AG04449 (cell line): ENCODE data around the gene CASP6.

Experiments
- CTCF ChIA-PET: fragments of 350-600 bp; formaldehyde crosslinking; extraction: SDS; loops from one replicate; lab custom pipeline; 2021; ENCODE audit warnings: antibody characterized with exemption; lab: Yijun Ruan, JAX
- POLR2A ChIA-PET: fragments of 400-600, 350-600 bp; formaldehyde crosslinking; extraction: SDS; loops from one replicate; lab custom pipeline; 2020; ENCODE audit warnings: antibody characterized with exemption, inconsistent platforms; lab: Yijun Ruan, JAX
- DNase-seq: peaks from one replicate; pipeline ENCODE4 v3.0.0-alpha.2; 2010; ENCODE audit warnings: low read depth, low spot score
- H3K4me3 ChIP-seq: 2 replicates; pipeline ENCODE4 v1.5.1; 2011; ENCODE audit warnings: low read depth, mild to moderate bottlenecking, control low read depth, low read length
- CTCF ChIP-seq: IDR thresholded peaks from one replicate; pipeline ENCODE4 v1.5.1; 2011; ENCODE audit warnings: mild to moderate bottlenecking, moderate library complexity, low read length, control low read depth, inconsistent platforms; ENCODE audit not compliant: insufficient read depth; ENCODE audit errors: missing control alignments

The CASP6 gene

GRCh38 chr4:109730619-109731545 is 27.6 kb upstream of the CASP6 start:
- H3K4me3 ChIP-seq = peak overlapping the region; percentile 89
- peak; percentile 4 for TF ChIP-seq CTCF
- CTCF ChIA-PET = interaction anchor here (1.4 to 1.6 kb wide), 3 partner anchors 28 to 298 kb away, joined by 3 to 6 read pairs (median 5); partner anchors contain the start of gene SEC24B
- POLR2A ChIA-PET = no interaction called here
- no peak for DNase-seq

- ChIA-PET CTCF (interaction anchor here (1.4 to 1.6 kb wide), 3 partner anchors 27 to 297 kb away, joined by 3 to 6 read pairs (median 5); partner anchors contain the start of gene SEC24B), POLR2A (no interaction called here)
Observed at GRCh38 chr4:109729718-109730618, 26.7 kb upstream of the CASP6 start, which contains the start of gene PLA2G12A. TSS of gene PLA2G12A (minus strand) at chr4:109730070. CDS start at chr4:109729809, 261 bp downstream.

GRCh38 chr4:109729117-109729717 is 26.0 kb upstream of the CASP6 start:
- ChIA-PET POLR2A (interaction anchor here (0.7 kb wide), 1 partner anchor 24 kb away, joined by 5 read pairs; no protein-coding TSS in a partner anchor), CTCF (interaction anchor here (1.5 to 1.6 kb wide), 2 partner anchors 25 to 296 kb away, joined by 5 to 6 read pairs; partner anchors contain the start of genes CASP6 and SEC24B)
- no peak for DNase-seq
- no peak for TF ChIP-seq CTCF
- peak overlapping the region; percentile 89 for H3K4me3 ChIP-seq

More at GRCh38 chr4:109729718-109730618, 26.7 kb upstream of the CASP6 start, which contains the start of gene PLA2G12A:
- TF ChIP-seq CTCF = no peak
- DNase-seq = no peak
- H3K4me3 ChIP-seq = peak within 1 kb of the TSS; percentile 89

GRCh38 chr4:109728385-109728784 is 25.1 kb upstream of the CASP6 start:
- CTCF ChIA-PET = interaction anchor here (1.5 kb wide), 1 partner anchor 25 kb away, joined by 6 read pairs; the partner anchor contains the start of gene CASP6
- DNase-seq = no peak
- no peak for TF ChIP-seq CTCF
- POLR2A ChIA-PET = no interaction called here
- H3K4me3 ChIP-seq = peak overlapping the region; percentile 89

- CTCF ChIA-PET = no interaction called here
- POLR2A ChIA-PET = no interaction called here
- DNase-seq = no peak
- no peak for TF ChIP-seq CTCF
- H3K4me3 ChIP-seq = no peak overlapping the region
Observed at GRCh38 chr4:109723110-109723509, 19.9 kb upstream of the CASP6 start.
